Effector memory CD8-positive, alpha-beta T cell (primary cell): ENCODE results near the gene HUNK.

ENCODE experiments used
- ATAC-seq: fragments of 150-1000 bp; cut with Tn5 transposase; replicated peaks from 2 replicates; pipeline ENCODE4 v1.10.0; 2021; ENCODE audit warnings: mild to moderate bottlenecking, moderate library complexity
- DNase-seq, 3 experiments: peaks; one replicate each; pipeline ENCODE4 v3.0.0; 2021
- H3K27ac Mint-ChIP-seq, 2 donors: one replicate each; pipeline ENCODE4 v1.8.0; 2022; ENCODE audit warnings: mild to moderate bottlenecking in 2 of 2, mixed read lengths in 2 of 2, moderate library complexity in 2 of 2
- H3K27me3 Mint-ChIP-seq, 2 donors: one replicate each; pipeline ENCODE4 v1.8.0; 2022; ENCODE audit warnings: mixed read lengths in 2 of 2
- H3K36me3 Mint-ChIP-seq: one replicate; pipeline ENCODE4 v1.8.0; 2022; ENCODE audit warnings: mild to moderate bottlenecking, moderate library complexity, mixed read lengths; ENCODE audit not compliant: insufficient read depth
- H3K4me1 Mint-ChIP-seq, 2 donors: one replicate each; pipeline ENCODE4 v1.8.0; 2022; ENCODE audit warnings: low read depth in 2 of 2, mixed read lengths in 2 of 2
- H3K4me3 Mint-ChIP-seq, 2 donors: one replicate each; pipeline ENCODE4 v1.8.0; 2022; ENCODE audit warnings: mild to moderate bottlenecking in 2 of 2, mixed read lengths in 2 of 2, moderate library complexity in 2 of 2
- H3K9me3 Mint-ChIP-seq, 2 donors: one replicate each; pipeline ENCODE4 v1.8.0; 2022; ENCODE audit warnings: mixed read lengths in 2 of 2

The HUNK gene

DNA sequence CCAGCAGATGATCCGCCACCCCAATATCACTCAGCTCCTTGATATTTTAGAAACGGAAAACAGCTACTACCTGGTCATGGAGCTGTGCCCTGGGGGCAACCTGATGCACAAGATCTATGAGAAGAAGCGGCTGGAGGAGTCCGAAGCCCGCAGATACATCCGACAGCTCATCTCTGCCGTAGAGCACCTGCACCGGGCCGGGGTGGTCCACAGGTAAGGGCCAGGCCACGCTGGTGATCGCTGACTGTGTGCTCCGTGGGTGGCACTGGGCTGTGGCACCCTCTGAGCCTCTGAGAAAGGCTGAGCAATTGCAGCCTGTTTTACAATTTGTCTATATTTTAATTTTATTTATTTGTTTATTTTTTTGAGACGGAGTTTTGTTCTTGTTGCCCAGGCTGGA lies 51.7 kb downstream of the HUNK start:
- Mint-ChIP-seq H3K27me3 (peaks cover 7 to 9% of the 10 kb centered on the region in 2 donors), H3K4me3 (no peak overlapping the region), H3K4me1 (no peaks in the 10 kb centered on the region), H3K36me3 (no peaks in the 10 kb centered on the region), H3K9me3 (no peaks in the 10 kb centered on the region), H3K27ac (no peak overlapping the region)
- DNase-seq (no peak), ATAC-seq (no peak)

DNA sequence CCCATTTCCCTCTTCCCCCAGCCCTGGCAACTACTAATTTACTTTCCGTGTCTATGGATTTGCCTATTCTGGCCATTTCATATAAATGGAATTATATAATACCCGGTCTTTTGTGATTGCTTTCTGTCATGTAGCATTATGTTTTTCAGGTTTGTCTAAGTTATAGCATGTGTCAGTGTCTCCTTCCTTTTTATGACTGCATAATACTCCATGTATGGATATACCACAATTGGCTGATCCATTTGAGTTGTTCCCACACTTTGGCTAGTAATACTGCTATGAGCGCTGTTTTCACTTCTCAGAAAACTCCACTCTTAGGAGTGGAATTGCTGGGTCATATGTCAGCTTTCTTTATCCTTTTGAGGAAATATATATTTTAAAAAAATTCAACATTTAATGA lies 53.7 kb downstream of the HUNK start:
- Mint-ChIP-seq H3K27ac (no peak overlapping the region), H3K4me1 (no peaks in the 10 kb centered on the region), H3K4me3 (no peak overlapping the region), H3K27me3 (peaks cover 10 to 16% of the 10 kb centered on the region in 2 donors), H3K36me3 (no peaks in the 10 kb centered on the region), H3K9me3 (no peaks in the 10 kb centered on the region)
- no peak for ATAC-seq
- DNase-seq, result no peak

GRCh38 chr21:31927689-31928353 lies 55.0 kb downstream of the HUNK start:
- Mint-ChIP-seq H3K9me3 (no peaks in the 10 kb centered on the region), H3K27ac (no peak overlapping the region), H3K4me1 (no peaks in the 10 kb centered on the region), H3K4me3 (no peak overlapping the region), H3K27me3 (peaks cover 21 to 29% of the 10 kb centered on the region in 2 donors), H3K36me3 (no peaks in the 10 kb centered on the region)
- ATAC-seq (no peak), DNase-seq (no peak)

DNA sequence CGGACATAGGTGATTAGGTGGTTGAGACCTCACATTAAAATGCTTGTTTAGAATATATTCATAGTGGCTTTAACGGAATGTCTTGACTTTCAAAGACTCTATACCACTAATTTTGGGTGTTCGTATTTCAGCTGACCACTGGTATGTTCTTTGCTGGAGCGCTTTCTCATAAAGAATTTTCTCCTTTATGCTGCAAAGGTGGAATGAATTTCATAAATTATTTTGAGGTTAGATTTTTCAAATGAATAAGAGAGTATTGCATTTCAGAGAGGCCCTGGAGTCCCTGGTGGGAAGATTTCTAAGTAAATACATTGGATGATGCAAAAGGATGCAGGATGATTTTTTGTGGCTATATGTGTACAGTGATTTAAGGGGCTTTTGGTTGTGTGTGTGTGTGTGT lies 55.8 kb downstream of the HUNK start:
- ATAC-seq (no peak), DNase-seq (no peak)

GRCh38 chr21:31929548-31929947 lies 56.7 kb downstream of the HUNK start:
- no peaks in the 10 kb centered on the region for H3K36me3 Mint-ChIP-seq
- no peak overlapping the region for H3K27ac Mint-ChIP-seq
- H3K27me3 Mint-ChIP-seq, result peaks cover 19 to 34% of the 10 kb centered on the region in 2 donors
- H3K4me3 Mint-ChIP-seq, result no peak overlapping the region
- H3K9me3 Mint-ChIP-seq, result no peaks in the 10 kb centered on the region
- DNase-seq, result no peak
- no peak for ATAC-seq
- no peaks in the 10 kb centered on the region for H3K4me1 Mint-ChIP-seq

More for the DNA sequence above, 55.8 kb downstream of the HUNK start:
- Mint-ChIP-seq H3K36me3 (no peaks in the 10 kb centered on the region), H3K27ac (no peak overlapping the region), H3K4me3 (no peak overlapping the region), H3K4me1 (no peaks in the 10 kb centered on the region), H3K27me3 (peaks cover 19 to 34% of the 10 kb centered on the region in 2 donors), H3K9me3 (no peaks in the 10 kb centered on the region)

DNA sequence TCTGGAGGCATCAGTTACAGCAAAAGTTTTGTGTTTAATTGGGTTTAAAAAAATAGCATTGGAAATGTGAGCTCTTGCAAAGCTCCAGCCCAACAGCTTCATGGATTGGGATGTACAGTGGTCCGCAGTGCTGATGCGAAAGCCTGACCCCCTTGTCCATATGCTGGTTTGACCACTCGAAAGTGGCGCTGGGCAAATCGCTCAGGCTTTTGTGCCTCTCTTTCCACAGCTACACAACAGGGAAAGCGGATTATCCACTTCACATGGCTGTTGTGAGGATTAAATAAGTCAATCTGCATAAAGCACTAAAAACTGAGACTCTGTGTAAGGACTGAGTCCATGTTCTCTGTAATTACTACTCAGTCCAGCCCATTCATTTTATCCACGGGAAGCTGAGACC lies 57.2 kb downstream of the HUNK start:
- ATAC-seq (no peak), DNase-seq (no peak)
- Mint-ChIP-seq H3K9me3 (no peaks in the 10 kb centered on the region), H3K27me3 (peaks cover 19 to 34% of the 10 kb centered on the region in 2 donors), H3K4me1 (no peaks in the 10 kb centered on the region), H3K27ac (no peak overlapping the region), H3K4me3 (no peak overlapping the region), H3K36me3 (no peaks in the 10 kb centered on the region)

- no peak for ATAC-seq
- no peaks in the 10 kb centered on the region for H3K9me3 Mint-ChIP-seq
- no peak overlapping the region for H3K27ac Mint-ChIP-seq
- no peaks in the 10 kb centered on the region for H3K36me3 Mint-ChIP-seq
- DNase-seq, result no peak
- no peak overlapping the region for H3K4me3 Mint-ChIP-seq
- H3K4me1 Mint-ChIP-seq, result no peaks in the 10 kb centered on the region
- H3K27me3 Mint-ChIP-seq, result peaks cover 19 to 34% of the 10 kb centered on the region in 2 donors
Observed at GRCh38 chr21:31931644-31932469, 59.0 kb downstream of the HUNK start.

DNA sequence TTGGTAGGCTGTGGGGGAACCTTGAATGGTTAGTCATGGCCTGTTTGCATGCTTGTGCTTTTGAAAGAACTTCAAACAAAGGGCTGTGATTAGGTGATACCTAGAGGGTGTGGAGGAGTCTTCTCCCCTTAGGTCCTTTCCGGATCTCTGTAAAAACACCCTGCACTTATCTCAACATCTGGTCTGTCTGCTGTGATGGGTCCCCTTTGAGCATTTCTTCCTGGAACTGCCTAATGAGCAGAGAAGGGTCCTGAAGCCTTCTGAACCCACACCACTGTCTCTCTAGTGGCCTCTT lies 59.6 kb downstream of the HUNK start:
- H3K36me3 Mint-ChIP-seq, result no peaks in the 10 kb centered on the region
- H3K27me3 Mint-ChIP-seq, result peaks cover 19 to 34% of the 10 kb centered on the region in 2 donors
- no peaks in the 10 kb centered on the region for H3K4me1 Mint-ChIP-seq
- no peak for DNase-seq
- no peaks in the 10 kb centered on the region for H3K9me3 Mint-ChIP-seq
- no peak overlapping the region for H3K27ac Mint-ChIP-seq
- no peak overlapping the region for H3K4me3 Mint-ChIP-seq
- ATAC-seq, result no peak

GRCh38 chr21:31937303-31937702 lies 64.5 kb downstream of the HUNK start:
- no peak overlapping the region for H3K27ac Mint-ChIP-seq
- ATAC-seq (no peak), DNase-seq (no peak)
- H3K4me3 Mint-ChIP-seq, result no peak overlapping the region
- no peaks in the 10 kb centered on the region for H3K36me3 Mint-ChIP-seq
- no peaks in the 10 kb centered on the region for H3K4me1 Mint-ChIP-seq
- no peaks in the 10 kb centered on the region for H3K9me3 Mint-ChIP-seq
- peaks cover 8 to 28% of the 10 kb centered on the region in 2 donors for H3K27me3 Mint-ChIP-seq

DNA sequence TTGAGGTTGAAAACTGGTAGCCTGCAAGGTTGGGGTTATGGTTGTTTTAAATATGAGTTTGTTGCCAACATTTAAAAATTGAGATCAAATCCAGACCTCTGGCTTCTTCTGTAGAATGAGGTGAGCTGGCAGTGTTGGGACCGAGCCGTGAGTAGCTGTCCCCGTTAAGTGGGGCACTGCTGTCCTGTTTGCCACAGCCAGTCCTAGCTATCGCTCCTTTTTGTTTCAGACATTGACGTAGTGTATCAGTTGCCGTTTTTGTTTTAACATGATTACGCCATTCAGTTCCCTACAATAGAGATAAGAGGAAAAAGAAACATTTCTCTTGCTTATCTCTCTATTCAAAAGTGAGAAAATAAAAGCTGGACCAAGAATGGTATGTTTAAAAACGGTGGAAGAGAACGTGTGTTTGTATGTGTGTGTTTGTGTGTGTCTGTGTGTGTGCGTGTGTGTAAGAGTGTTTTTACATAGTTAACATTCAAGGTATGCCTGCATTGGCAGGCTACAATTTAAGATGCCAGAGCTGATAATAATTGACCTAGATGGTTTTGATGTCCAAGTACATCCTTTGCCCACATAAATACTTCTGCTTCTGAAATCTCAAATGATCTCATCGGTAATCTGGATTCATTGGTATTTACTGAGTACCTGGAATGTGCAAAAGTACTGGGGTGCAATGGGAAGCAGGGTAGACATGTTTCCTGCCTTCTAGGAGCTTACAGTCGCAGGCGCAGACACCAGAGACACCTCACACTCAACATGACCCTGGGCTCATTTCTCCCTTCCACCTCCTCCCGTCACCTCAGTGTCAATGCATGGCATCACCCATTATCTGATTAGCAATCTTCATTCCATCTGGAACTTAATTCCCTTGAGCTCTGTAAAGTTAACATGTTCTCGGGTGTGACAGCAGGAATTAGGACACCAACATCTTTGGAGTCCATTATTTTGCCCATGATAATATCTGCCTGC lies 65.8 kb downstream of the HUNK start:
- H3K4me1 Mint-ChIP-seq, result no peaks in the 10 kb centered on the region
- DNase-seq (no peak), ATAC-seq (no peak)
- H3K36me3 Mint-ChIP-seq, result no peaks in the 10 kb centered on the region
- H3K27me3 Mint-ChIP-seq, result peaks cover 0 to 26% of the 10 kb centered on the region in 2 donors
- H3K9me3 Mint-ChIP-seq, result no peaks in the 10 kb centered on the region
- H3K4me3 Mint-ChIP-seq, result no peak overlapping the region
- H3K27ac Mint-ChIP-seq, result no peak overlapping the region

DNA sequence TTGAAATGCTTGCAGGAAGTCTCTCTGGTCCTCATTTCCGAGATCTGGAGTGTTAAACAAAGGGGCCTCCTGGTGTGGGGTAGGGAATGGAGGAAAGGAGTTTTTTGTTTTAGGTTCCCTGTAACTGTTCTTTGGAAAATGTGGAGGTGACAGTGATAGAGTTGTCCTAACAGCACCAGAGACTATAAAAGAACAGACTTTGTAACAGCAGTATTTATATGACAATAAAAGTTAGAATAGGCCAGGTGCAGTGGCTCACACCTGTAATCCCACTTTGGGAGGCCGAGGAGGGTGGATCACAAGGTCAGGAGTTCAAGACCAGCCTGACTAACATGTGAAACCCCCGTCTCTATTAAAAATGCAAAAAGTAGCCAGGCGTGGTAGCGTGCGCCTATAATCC lies 68.9 kb downstream of the HUNK start:
- no peaks in the 10 kb centered on the region for H3K4me1 Mint-ChIP-seq
- no peak for ATAC-seq
- H3K36me3 Mint-ChIP-seq, result no peaks in the 10 kb centered on the region

GRCh38 chr21:31943561-31943960 lies 70.7 kb downstream of the HUNK start:
- peaks cover 0 to 2% of the 10 kb centered on the region in 2 donors for H3K4me1 Mint-ChIP-seq
- H3K9me3 Mint-ChIP-seq, result peaks cover 0 to 2% of the 10 kb centered on the region in 2 donors
- DNase-seq (no peak), ATAC-seq (no peak)
- no peak overlapping the region for H3K27ac Mint-ChIP-seq
- no peaks in the 10 kb centered on the region for H3K36me3 Mint-ChIP-seq
- no peak overlapping the region for H3K4me3 Mint-ChIP-seq
- H3K27me3 Mint-ChIP-seq, result peaks cover 21 to 55% of the 10 kb centered on the region in 2 donors

More for the DNA sequence above, 68.9 kb downstream of the HUNK start:
- Mint-ChIP-seq H3K9me3 (no peaks in the 10 kb centered on the region), H3K4me3 (no peak overlapping the region), H3K27ac (no peak overlapping the region), H3K27me3 (peaks cover 13 to 36% of the 10 kb centered on the region in 2 donors)
- DNase-seq, result no peak

DNA sequence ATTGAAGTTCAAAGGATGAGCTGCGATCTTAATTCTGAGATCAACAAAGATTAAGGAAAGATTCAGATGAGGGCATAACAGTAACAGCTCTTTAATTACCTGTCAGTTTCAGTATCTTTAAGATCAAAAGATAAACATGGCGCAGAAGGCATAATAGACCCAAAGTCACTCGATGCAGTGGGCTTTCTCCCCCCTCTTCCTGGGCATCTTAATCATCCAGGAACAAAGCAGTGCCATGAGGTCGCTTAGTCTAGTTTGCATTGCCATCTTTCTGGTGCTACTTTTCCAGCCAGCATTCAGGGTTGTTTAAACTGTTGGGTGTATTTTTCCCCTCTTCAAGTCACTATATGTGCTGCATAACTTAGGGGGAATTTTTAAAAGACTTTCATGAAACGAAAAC lies 72.3 kb downstream of the HUNK start:
- no peaks in the 10 kb centered on the region for H3K36me3 Mint-ChIP-seq
- ATAC-seq, result no peak
- H3K4me1 Mint-ChIP-seq, result peaks cover 0 to 2% of the 10 kb centered on the region in 2 donors
- peaks cover 29 to 50% of the 10 kb centered on the region in 2 donors for H3K27me3 Mint-ChIP-seq
- no peak for DNase-seq
- peaks cover 0 to 2% of the 10 kb centered on the region in 2 donors for H3K9me3 Mint-ChIP-seq
- H3K4me3 Mint-ChIP-seq, result no peak overlapping the region
- H3K27ac Mint-ChIP-seq, result no peak overlapping the region
